Adrenal gland (tissue), 5 donors: ENCODE measurements around the gene RAB5IF.
A peak's percentile ranks its signal among the peaks of the same experiment; 100 is the strongest.

ENCODE experiments used
- CTCF ChIP-seq, 6 experiments: fragments of 450-650 bp in 4 of 6; fragments of 200-600 bp in 2 of 6; sonication (generic) in 1 of 6; IDR thresholded peaks; 1 replicate in 5 of 6; 2 replicates in 1 of 6; pipeline versions ENCODE4 v1.5.1 to v1.8.0; 2016 to 2021; ENCODE audit warnings: antibody characterized with exemption in 6 of 6, mild to moderate bottlenecking in 2 of 6, moderate library complexity in 1 of 6
- POLR2A ChIP-seq, 2 donors: fragments of 450-650 bp; IDR thresholded peaks; one replicate each; pipeline ENCODE4 v1.6.1; 2017; ENCODE audit warnings: antibody characterized with exemption in 2 of 2, mild to moderate bottlenecking in 2 of 2, moderate library complexity in 1 of 2
- donor health status: DM: no; HTN: no; CAD: no.

DNA sequence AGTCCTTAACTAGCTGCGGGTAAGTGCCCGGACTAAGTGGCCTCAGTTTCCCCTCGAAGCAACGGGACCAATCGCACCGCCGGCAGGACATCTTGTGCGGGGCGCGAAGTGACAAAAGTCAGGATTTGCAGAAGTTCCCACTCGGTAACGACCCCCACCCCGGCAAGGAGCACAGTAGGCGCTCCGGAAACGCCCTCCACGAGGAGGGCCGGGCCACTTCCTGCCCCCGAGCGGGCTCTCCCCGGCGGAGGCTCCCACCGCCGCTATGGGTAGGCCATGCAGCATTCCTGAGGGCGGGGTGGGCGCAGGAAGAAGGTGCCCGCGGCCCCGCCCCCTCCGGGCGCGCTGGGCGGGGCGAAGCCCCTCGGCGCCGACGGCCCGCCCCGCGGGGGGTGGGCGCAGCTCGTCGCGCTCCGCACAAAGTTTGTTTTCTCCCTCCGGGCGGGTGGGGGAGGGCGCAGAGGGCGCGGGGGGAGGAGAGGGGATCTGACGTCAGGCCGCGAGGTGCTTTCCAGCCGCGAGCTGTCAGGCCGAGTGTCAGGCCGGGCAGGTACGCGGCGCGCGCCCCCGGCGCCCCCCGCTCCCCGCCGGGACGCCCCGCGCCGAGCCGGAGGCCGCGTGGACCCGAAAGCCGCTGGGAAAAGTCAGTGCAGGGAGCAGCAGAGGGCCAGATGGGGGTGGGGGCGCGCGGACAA lies 32.3 kb upstream of the RAB5IF start, which contains the start of gene TGIF2:
- no peak for TF ChIP-seq CTCF (IDR thresholded peaks at IDR 0.05)
- TF ChIP-seq POLR2A (IDR thresholded peaks at IDR 0.05): peak; percentile 29 to 42
